ENCODE data around the gene UTF1.

DNA sequence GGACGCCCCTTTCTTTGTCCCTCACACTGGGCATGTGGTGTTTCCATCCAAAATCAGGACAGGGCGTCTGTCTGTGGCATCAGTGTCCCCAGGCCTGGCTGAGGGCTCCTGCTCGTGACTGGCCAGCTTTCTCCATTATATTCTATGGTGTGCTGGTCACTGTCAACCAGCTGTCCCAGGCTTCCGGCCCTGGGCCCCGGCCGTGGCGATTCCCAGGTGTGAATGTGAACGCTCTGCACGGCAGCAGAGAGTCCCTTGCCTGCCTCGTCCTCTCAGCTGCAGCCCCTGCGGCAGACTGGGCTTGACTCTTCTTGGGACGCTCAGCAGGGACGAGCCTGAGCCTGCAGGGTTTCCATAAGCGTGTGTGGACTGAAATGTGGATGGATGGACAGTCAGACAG lies 5.9 kb upstream of the UTF1 start:
- TF ChIP-seq FOXP2 (optimal IDR thresholded peaks at IDR 0.05; ENCODE audit: borderline replicate concordance, extremely low read depth, extremely low read length, insufficient read depth) (no peak), POLR2AphosphoS5 (IDR thresholded peaks at IDR 0.05; ENCODE audit: low read depth, low read length) (no peak)
